GM19463 (cell line): ENCODE measurements around the gene ZNF681.
"Not testable (repeated sequence)": the region's sequence is repeated elsewhere in the genome, so short reads cannot be mapped to it uniquely, and the experiment has no call there.

Source experiments
- ATAC-seq: cut with Tn5 transposase; IDR thresholded peaks from one replicate; pipeline ENCODE4 v1.9.1; 2021; ENCODE audit warnings: mild to moderate bottlenecking, moderate library complexity; ENCODE audit not compliant: unreplicated experiment

The ZNF681 gene

GRCh38 chr19:23758187-23759074 is at the start of gene ZNF681:
Gene ZNF681, minus strand, starts transcription at chr19:23758891. Its CDS starts 142 bp downstream, at chr19:23758749.
- peak; percentile 83 for ATAC-seq

GRCh38 chr19:23804676-23805075 is 46.0 kb upstream of the ZNF681 start:
- no peak for ATAC-seq

GRCh38 chr19:23802290-23802689 is 43.6 kb upstream of the ZNF681 start:
- ATAC-seq, result no peak

GRCh38 chr19:23801803-23802202 is 43.1 kb upstream of the ZNF681 start:
- no peak for ATAC-seq

- no peak for ATAC-seq
Measured at GRCh38 chr19:23800868-23801267, 42.2 kb upstream of the ZNF681 start.

- no peak for ATAC-seq
Measured at GRCh38 chr19:23800271-23800670, 41.6 kb upstream of the ZNF681 start.

GRCh38 chr19:23799321-23799720 is 40.6 kb upstream of the ZNF681 start:
- peak; percentile 48 for ATAC-seq

GRCh38 chr19:23795462-23795861 is 36.8 kb upstream of the ZNF681 start:
- ATAC-seq, result no peak

GRCh38 chr19:23792784-23793183 is 34.1 kb upstream of the ZNF681 start:
- ATAC-seq, result no peak

GRCh38 chr19:23790641-23791488 is 32.2 kb upstream of the ZNF681 start:
- ATAC-seq, result no peak

- no peak for ATAC-seq
Measured at GRCh38 chr19:23789246-23789645, 30.6 kb upstream of the ZNF681 start.

- no peak for ATAC-seq
Measured at GRCh38 chr19:23788411-23788810, 29.7 kb upstream of the ZNF681 start.

- no peak for ATAC-seq
Measured at GRCh38 chr19:23787106-23787505, 28.4 kb upstream of the ZNF681 start.

GRCh38 chr19:23785982-23786381 is 27.3 kb upstream of the ZNF681 start:
- ATAC-seq, result no peak

GRCh38 chr19:23784274-23784673 is 25.6 kb upstream of the ZNF681 start:
- no peak for ATAC-seq

- no peak for ATAC-seq
Measured at GRCh38 chr19:23783636-23784035, 24.9 kb upstream of the ZNF681 start.

GRCh38 chr19:23779645-23780044 is 21.0 kb upstream of the ZNF681 start:
- ATAC-seq, result no peak

GRCh38 chr19:23778566-23778965 is 19.9 kb upstream of the ZNF681 start:
- no peak for ATAC-seq

GRCh38 chr19:23778036-23778435 is 19.3 kb upstream of the ZNF681 start:
- not testable (repeated sequence) for ATAC-seq

GRCh38 chr19:23777216-23777615 is 18.5 kb upstream of the ZNF681 start:
- ATAC-seq, result no peak

- ATAC-seq, result no peak
Measured at GRCh38 chr19:23776507-23777205, 18.0 kb upstream of the ZNF681 start.
